HG02610 (cell line): ENCODE measurements around the gene DAZAP2.
"Not testable (repeated sequence)": the region's sequence is repeated elsewhere in the genome, so short reads cannot be mapped to it uniquely, and the experiment has no call there.

Experiments
- ATAC-seq: cut with Tn5 transposase; IDR thresholded peaks from one replicate; pipeline ENCODE4 v1.9.1; 2021; ENCODE audit warnings: mild to moderate bottlenecking, moderate library complexity; ENCODE audit not compliant: unreplicated experiment

The DAZAP2 gene

DNA sequence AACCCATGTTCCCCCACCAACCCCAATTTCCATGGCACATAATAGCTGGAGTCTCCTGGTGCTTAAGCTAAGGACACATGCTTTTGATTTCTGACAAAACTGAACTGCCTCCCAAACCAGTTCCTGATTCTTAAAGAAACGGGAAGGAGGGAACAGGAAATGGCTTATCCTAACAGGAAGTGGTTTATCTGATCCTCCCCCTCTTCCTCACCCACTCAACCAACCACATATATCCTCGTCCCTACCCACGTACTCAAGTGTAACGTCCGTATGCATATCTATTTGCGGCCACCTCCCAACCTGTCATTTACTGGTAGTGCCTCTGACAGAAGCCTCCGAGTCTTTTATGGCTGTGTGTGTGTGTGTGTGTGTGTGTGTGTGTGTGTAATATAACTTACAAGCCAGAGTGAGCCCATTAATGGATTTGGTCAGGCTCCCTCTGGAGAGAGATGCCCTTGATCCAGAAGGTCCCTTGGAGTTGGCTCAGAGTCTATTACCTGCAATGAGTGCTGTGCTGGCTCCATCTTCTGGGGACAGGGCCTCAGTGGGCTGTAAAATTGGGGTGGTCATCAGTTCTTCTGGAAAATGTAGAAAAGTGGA, 7.7 kb downstream of the DAZAP2 start:
- ATAC-seq = no peak

DNA sequence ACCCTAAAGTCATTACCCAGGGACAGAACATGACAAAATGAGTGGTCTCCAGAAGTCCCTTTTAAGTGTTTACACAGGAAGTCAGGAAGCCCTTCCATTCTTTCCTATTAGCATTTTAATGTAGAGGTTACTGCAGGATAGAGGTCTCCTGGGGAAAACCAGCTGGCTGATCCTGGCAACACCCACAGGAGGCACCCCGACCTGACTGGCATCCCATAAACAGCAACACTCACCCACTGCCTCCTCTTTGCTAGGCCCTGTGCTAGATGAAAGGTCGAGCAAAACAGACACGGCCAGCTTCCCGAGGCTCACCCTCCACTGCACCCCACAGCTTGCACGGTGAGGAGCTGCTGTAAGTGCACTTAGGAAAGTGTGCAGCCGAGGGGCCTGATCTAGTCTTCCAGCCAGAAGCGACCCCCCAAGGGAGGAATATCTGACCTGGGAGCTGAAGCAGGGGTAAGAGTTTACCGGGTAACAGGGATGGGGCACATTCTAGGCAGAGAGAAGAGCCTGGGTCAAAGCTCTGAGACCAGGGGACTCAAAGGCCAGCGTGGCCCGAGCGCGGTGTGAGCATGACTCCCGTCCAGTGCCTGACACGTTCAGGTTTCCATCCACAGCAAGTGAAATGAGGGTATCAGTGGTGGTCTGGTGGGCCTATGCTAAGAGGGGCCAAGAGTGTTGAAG, 9.0 kb downstream of the DAZAP2 start:
- ATAC-seq = no peak

DNA sequence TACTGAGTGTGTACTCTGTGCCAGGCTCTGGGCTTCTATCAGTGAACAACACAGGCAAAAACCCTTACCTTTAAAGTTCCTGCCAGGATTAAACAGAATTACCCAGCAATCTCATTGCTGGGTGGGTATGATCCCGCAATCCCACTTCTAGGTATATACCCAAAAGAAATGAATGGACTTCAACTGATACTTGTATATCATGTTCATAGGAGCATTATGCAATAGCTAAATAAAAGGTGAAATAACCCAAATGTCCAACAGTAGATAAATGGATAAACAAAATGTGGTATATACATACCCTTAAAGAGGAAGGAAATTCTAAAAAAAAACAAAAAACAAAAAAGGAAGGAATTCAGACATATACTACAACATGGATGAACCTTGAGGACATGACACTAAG, 14.7 kb downstream of the DAZAP2 start:
- ATAC-seq = no peak

DNA sequence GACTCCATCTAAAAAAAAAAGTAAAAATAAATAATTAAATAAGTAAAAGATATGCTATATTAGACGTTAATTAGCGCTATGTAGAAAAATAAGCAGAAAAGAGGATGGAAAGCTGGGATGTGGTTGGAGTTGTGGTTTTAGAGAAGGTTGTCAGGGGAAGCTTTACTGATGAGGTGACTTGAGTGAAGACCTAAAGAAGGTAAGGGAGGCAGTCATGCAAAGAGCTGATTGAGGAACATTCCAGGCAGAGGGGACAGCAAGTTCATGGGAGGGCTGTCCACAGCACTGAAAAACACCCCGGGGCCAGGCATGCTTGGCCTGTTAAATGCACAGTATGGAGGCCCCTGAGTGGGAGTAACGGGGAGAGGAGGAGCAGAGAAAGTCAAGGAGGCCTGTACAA, 15.9 kb downstream of the DAZAP2 start:
- ATAC-seq = no peak

DNA sequence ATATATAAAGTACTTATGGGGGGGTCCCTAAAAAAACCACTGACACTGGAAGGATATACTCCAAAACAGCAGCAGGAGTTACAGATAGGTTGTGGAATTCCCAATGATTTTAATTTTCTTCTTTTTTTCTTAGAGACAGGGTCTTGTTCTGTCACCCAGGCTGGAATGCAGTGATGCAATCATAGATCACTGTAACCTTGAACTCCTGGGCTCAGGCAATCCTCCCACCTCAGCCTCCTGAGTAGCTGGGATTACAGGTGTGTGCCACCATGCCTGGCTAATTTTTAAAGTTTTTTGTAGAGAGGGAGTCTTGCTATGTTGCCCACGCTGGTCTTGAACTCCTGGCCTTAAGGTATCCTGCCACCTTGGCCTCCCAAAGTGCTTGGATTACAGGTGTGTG, 21.0 kb downstream of the DAZAP2 start:
- ATAC-seq = not testable (repeated sequence)

DNA sequence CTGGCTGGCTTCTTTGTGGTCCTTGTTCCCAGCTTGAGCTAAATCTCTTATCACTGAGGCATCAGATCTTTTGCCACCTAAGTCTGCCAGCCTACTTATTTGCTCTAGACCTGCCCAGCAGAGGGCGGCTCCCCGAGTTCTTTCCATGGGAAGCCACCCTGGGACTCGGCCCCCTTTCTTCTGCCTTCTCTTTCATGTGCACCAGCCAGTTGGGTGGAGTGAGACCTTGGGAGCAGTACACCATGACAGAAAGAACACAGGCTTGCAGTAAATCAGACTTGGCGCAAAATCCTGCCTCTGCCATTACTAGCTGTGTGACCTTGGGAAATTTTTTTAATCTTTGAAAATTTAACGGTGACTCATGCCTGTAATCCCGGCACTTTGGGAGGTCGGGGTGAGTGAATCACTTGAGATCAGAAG, 24.1 kb downstream of the DAZAP2 start:
- no peak for ATAC-seq

DNA sequence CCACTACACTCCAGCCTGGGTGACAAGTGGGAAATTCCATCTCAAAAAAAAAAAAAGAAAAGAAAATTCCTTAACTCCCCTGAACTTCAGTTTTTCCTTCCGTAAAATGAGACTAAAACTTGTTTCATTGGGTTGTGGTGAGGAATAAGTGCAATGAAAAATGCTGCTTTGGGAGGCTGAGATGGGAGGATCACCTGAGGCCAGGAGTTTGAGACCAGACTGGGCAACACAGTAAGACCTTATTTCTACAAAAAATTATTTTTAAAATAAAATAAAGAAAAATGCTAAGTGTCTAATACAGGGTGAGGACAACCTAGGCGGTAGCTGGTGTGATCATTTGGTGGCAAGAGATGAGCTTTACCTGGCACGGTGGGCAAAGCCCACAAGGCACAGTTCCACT, 24.7 kb downstream of the DAZAP2 start:
- no peak for ATAC-seq

DNA sequence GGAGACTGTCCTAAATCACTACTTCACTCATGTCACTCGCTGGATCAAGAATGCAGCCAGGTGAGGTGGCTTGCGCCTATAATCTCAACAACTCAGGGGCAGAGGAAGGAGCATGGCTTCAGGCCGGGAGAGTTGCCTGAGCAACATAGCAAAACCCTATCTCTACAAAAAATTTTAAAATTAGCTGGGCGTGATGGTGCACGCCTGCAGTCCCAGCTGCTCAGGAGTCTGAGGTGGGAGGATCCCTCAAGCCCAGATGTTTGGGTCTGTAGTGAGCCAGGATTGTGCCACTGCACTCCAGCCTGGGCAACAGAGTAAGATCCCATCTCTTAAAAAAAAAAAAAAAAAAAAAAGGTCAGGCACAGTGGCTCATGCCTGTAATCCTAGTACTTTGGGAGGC, 25.7 kb downstream of the DAZAP2 start:
- no peak for ATAC-seq

DNA sequence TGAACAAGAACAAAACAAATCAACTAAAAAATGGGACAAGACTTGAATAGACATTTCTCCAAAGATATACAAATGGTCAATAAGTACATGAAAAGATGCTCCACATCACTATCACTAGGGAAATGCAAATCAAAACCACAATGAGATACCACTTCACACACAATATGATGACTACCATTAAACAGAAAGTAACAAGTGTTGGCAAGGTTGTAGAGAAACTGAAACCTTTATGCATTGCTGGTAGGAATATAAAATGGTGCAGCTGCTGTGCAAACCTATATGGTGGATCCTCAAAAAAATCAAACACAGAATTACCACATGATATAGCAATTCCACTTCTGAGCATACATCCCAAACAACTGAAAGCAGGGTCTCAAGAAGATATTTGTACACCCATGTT, 26.4 kb downstream of the DAZAP2 start:
- peak; percentile 89 for ATAC-seq

DNA sequence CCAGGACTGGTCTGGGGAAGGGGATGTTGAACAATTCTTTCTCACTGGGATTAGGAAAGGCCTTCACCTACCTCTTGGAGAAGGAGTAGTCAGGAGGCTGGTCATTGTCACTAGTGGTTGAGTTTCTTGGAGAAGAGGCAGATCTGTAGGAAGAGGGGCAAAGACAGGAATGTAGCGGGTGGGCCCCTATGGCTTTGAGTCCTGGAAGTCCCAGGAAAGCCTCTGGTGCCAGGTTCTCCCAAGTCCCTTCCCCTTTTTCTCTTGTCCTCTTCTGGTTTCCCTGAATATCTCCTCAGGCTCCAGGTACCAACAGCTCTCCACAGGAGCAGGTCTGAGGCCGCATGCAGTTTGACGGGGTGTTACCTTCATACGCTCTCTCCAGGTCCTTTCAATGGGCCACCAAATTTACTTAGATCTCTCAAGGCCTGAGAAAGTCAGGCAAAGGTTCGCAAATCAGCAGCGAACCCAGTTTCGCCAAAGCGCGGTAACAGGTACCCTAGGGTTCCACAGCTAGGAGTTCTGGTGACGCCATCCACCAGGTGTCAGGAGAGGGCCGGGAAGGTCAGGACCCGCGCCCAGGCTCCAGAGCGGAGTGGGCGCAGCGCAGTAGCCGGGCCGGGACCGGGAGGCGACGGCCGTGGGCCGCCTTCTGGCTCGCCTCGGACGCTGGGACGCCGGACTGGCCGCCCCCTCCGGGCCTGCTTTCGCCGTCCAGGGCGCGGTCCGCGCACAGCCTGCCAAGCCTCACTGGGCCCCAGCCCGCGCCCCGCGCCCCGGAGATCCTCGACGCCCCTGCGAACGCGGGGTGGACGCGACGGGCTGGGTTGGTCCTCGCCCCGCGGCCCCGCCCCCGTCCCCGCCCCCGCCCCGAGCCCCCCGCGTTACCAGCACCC, 30.8 kb downstream of the DAZAP2 start:
- peak; percentile 15 for ATAC-seq

DNA sequence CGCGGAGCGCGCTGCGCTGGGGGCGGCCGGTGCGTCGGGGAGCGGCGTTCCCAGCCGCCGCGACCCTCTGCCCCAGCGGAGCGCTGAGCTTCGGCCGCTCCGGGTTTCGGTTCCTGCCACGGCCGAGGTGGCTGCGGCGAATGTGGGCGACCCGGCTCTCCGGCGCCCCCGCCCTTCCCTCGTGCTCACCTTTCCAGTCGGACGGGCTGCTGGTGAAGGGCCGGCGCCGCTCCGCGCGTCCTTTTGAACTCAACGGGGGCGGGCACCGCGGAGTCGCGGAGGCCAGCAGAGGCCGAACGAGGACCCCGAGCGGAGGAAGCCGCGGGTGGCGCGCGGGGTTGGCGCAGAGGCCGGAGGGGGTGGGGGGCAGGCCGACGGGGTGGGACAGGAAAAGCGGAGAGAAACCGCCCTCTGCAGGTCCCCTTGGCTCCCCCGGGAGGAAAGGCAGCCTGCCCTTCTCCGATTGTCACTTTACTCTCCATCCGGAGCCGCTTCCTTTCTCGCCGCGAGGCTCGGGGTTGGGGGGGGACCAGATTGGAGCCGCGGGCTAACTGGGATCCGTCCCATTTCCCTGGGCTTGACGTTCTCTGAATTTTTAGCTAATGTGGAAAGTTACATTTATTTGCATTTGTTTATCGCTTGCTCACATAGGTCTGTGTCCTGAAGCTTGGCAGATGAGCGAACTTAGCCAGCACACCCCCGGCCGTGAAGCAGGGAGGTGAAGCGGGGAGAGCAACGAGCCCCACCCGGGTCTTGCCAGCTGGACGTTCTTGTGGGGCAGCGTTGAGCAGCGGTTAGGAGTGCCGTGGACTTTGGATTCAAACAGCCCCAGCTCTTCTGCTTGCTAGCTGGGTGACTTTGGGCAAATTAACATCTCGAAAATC, 31.7 kb downstream of the DAZAP2 start, which contains the start of gene SMAGP:
TSS of gene SMAGP (minus strand) at position 349 of the 884 bp plus-strand sequence. CDS start 1,137 bp downstream, outside the sequence.
- peak; percentile 70 for ATAC-seq

DNA sequence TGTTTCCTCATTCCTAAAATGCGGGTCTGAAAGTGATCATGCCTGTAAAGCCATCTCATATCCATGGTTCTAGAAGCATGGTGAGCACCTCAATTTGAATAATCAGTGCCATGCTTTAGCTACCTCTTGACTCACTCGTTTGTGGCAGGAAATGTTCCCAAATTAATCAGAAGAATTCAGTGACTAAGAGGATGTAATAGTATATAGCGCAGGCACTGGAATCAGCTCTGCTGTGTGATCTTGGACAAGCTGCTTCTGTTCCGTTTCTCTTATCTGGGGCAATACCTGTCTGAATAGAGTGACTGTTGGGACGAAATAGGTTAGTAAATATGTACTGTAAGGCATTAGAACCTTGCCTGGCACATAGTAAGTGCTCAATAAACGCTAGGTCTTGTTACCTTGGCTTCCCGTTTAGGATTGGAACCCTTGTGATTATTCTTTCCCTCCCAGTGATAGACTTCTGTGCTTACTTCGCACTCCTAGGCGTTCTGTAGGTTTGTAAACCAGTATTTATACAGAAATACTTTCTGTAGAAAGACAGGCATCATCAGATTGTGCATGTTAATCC, 32.4 kb downstream of the DAZAP2 start:
- ATAC-seq = no peak

DNA sequence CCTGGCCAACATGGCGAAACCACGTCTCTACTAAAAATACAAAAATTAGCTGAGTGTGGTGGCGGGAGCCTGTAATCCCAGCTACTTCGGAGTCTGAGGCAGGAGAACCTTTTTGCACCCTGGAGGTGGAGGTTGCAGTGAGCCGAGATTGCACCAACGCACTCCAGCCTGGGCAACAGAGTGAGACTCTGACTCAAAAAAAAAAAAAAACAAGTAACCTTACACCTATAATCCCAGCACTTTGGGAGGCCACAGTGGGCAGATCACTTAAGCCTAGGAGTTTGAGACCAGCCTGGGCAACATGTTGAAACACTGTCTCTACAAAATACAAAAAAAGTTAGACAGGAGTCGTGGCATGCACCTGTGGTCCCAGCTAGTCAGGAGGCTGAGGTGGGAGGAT, 34.2 kb downstream of the DAZAP2 start:
- not testable (repeated sequence) for ATAC-seq

DNA sequence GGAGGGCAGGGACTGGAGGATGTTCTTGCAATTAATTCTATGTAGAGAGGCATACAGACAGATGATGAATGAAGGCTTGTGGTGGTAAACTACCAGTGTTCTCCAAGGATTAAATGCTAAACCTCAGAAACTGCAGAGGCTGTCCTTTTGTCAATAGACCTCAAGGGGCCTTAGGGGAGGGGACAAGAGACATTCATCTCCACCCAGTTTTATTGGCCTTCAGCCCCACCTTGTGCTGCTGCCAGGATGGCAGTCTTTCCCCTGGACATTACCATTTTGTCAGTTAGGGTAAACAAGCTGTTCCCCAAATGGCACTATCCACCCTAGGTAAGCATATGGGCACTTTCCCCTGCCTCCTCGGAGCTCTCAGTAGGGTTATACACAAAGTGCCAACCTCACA, 36.5 kb downstream of the DAZAP2 start:
- no peak for ATAC-seq

DNA sequence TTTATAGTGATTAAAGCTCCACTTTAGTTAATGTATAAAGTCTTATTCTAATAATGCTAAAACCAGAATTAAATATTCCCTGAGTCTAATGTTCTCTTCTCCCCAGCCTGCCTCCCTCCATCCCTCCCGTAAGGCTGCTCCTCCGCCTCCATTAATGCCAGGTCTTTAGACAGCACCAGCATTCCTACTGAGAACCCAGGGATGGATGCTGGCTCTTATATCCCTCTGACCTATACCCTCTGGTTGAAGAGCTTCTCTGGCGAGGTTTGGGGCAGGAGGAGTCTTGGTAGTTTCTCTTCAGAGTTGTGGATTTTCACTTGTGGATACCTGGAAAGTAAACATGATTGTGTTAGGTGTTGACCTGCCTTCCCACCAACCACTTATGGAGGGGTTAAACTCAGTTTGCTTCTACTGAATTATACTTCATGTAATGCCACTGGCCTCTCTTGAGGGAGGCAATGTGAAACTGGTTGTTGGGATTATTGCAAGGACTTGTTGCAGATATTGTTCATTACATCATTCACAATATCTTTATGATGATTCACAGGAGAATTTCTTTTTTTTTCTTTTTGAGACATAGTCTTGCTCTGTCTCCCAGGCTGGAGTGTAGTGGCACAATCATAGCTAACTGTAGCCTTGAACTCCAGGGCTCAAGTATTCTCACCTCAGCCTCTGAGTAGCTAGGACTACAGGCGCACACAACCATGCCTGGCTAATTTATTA, 42.7 kb downstream of the DAZAP2 start:
- no peak for ATAC-seq

DNA sequence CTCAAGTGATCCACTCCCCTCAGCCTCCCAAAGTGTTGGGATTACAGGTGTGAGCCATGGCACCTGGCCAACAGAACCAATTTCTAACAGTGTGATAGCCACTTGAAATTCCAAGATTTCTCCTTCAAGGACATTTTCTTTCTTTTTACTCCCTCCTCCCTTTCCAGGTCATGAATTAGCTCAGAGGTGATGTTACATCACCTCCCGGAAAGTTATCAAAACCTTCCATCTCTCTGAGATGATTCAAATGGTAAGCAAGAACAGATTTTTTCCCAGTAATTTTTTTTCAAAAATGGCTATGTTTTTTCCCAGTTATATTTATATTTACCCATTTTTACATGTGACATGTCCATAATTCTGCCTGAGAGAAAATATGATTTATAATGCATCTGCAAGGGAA, 47.2 kb downstream of the DAZAP2 start:
- ATAC-seq = no peak

DNA sequence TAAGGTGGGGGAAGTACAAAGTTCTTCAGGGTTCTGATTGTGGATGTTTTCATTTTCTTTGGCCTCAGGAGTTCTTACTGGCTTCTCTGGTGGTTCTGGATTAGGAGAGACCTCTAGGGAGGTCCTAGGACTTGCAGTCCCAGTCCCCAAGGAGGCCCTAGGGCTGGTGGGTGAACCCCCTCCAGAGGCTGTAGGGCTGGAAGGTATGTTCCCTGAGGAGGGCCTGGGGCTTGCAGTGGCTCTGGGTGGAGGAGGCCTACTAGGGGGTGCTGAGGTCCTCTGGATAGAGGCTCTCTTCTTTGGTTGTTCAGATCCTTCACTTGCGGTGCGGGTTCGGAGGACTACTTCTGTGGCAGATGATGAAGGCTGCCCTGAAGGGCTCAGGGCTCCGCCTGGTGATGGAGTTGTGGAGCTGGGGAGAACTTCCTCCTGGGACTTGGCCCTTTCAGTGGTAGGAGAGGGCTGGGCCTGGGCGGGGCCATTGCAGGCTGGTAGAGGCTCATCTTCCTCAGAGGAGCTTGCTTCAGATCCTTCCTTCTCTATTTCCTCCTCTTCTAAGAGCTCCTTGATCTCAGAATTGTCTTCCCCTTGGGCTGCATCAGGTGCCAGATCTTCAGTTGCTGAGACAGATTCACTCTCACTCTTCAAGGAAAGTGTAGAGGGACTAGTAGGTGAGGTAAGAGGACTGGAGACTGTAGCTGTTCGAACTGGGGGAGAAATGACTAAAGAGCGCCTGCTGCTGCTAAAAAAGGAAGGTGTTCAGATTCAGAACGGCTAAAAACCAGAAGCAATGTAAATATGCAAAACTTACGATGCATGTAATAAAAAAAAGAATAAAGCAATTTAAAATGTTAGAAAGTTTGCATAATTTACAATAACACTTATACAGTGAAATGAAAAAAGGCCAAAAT, 53.2 kb downstream of the DAZAP2 start:
- ATAC-seq = not testable (repeated sequence)
